A549 treated with CpdA at 1 μM for 4 hours (cell line): Measurements from ENCODE around the gene CLSTN2. TPM values are rescaled to one million over a fixed set of nuclear protein-coding genes. Genes with fewer than 3 reads are reported as not detected.

ENCODE experiments used
- total RNA-seq: library from RNA; stranded (reverse); fragments of 200-300 nt; extraction: Qiagen RNA extraction; gene quantifications from 5 replicates; pipeline ENCODE4 v1.2.3, GENCODE V29; 2022; ENCODE audit warnings: low read depth

CLSTN2 gene
- total RNA-seq = 0.02 to 0.08 TPM (median 0.02 TPM) in 5 replicates

GRCh38 chr3:139935016-139935865, at the start of gene CLSTN2:
Gene CLSTN2 (plus strand): TSS chr3:139935185.

